NCI-H524 treated with DMSO at 0.1 percent for 48 hours (cell line): ENCODE results near the gene MOSMO.
"Not testable (repeated sequence)": the region's sequence is repeated elsewhere in the genome, so short reads cannot be mapped to it uniquely, and the experiment has no call there.

ENCODE experiments used
- DNase-seq: peaks from one replicate; lab custom pipeline; 2025; lab: John Stamatoyannopoulos, UW

Gene MOSMO

DNA sequence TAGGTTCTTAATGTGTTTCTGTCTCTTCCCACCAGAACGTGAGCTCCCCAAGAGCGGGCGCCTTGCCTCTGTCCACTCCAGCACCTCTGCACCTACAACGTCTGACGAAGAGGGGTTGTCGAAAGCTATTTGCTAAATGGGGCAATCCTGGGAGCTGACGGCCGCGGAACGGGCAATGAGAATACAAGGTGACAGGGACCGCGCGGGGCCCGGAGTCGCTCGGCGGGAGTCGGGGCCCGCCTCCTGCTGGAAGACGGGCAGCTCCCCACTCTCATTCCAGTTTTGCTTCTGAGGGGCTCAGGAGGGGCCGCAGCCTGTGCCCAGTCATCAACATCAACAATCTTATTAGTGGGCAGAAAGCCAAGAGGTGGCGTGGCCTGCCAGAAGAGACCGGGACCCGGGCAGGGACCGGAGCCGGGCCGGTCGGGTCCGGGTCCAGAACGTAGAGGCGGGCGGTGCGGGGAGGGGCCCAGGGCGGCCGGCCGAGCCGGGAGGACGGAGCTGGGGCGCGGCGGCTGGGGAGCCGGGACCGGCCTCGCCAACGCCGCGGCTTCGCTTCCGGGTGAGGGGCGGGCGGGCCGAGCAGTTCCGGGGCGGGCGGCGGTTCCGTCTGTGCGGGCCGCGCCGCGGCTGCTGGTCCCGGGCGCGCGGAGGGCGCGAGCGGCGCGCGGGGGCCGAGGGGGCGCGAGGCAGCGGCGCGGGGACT lies at the start of gene MOSMO:
MOSMO (plus strand) TSS at position 603 of the 706 bp plus-strand sequence. CDS start 191 bp downstream, outside the sequence.
- DNase-seq = no peak

DNA sequence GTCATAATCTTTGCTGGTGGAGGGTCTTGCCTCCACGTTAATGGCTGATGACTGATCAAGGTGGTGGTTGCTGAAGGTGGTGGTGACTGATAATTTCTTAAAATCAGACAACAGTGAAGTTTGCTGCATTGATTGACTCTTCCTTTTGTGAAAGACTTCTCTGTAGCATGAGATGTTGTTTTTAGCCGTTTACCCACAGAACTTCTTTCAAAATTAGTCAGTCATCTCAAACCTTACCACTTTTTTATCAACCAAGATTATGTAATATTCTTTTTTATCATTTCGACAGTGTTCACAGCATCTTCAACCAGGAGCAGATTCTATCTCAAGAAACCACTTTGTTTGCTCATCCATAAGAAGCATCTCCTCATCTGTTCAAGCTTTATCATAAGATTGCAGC lies 48.9 kb upstream of the MOSMO start:
- DNase-seq = no peak

DNA sequence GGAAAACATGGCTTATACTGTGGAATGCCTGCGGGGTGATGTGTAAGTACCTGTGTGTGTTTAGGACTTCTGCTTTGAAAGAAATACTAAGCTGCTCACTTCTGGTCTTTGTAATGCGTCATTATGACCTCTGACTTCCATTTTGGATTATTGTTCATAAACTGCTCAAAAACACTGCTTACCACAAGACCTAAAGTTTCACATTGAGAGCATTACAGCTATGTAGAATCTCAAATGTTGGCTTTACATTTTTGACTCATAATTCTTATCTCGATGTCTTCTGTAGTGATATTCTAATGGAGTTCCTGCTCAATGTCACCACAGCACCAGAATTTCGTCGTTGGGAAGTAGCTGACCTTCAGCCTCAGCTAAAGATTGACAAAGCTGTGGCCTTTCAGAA lies 45.4 kb upstream of the MOSMO start:
- DNase-seq = no peak

DNA sequence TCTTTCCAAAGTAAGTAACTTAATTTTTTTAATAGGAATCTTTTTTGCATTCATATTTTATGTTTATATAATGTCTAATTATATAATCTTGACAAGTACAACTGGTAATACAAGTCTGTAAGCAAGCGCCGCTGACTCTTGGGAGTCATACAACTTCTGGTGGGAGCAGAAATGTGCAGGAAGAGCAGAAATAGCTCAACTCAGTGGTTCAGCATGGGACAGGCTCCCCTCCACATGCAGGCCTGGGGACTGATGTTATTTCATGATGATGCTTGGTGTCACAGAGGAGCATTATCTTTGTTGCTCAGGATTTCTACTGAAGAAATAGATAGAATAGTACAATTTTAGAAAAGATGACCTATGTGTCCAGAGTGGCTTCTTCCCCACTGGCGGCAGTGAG lies 44.0 kb upstream of the MOSMO start:
- DNase-seq = no peak

DNA sequence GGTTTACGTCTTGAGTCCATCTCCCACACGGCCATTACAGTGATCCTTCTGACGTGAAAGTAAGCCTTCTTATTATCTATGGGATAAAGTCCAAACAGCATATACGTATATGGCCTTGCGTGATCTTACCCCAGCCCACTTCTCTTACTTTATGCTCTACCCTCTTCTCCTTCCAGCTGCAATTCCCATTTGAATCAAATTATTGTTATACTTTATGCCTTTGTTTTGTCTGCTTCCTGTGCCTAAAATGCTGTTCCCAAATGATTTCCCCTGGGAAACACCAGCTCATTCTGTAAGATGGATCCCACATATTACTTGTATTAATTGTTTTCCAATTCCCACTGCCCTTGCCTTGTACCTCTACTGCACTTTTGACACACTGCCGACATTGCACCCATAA lies 43.6 kb upstream of the MOSMO start:
- DNase-seq = no peak

DNA sequence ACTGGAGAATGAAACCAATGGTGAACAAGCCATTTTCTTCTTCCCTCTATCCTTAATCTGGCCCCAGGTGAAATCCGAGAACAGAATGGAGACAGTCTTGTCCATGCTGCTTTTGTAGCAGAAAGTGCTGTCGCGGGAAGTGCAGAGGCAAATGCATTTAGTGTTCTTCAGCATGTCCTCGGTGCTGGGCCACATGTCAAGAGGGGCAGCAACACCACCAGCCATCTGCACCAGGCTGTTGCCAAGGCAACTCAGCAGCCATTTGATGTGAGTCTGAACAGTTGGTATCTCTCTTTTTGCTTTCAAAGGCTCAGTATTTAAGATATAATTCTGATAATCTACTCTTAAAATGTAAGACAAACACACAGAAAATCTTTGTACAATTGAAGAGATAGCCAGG lies 36.1 kb upstream of the MOSMO start:
- DNase-seq = no peak

DNA sequence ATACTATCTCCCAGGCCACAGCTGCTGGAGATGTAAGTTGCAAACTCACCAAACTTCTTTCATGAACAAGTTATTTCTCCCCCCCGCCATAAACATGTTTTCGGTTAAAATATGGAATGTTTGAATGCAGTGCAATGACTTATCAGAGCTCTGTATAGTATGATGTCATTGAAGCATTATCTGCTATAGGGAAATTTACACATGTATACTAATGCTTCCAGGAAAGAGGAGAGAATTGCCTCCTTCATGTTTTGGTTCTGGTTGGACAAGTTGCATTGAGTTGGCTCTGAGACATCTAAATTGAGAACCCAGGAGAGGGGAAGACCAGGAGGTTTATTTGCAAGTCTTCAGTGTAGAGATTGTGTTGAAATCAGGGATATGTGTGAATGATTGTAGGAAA lies 34.0 kb upstream of the MOSMO start:
- no peak for DNase-seq

DNA sequence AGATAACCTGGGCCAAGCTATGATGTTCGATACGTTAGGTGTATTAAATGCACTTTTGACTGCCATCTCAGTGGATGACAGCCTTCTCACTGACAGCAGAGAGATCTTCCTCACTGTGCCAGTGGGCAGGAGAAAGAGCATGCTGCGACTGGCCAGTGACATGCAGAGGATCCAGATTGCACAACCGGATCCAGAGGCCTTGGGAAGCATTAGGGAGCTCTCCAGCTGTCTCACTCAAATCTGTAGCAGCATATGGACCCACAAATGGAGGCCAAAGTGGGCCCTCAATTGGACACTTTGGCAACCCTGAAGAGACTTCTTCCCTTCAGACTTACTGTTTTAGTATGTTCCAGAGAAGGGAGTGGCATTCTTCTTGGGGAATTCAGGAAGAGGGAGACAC lies 27.9 kb upstream of the MOSMO start:
- no peak for DNase-seq

DNA sequence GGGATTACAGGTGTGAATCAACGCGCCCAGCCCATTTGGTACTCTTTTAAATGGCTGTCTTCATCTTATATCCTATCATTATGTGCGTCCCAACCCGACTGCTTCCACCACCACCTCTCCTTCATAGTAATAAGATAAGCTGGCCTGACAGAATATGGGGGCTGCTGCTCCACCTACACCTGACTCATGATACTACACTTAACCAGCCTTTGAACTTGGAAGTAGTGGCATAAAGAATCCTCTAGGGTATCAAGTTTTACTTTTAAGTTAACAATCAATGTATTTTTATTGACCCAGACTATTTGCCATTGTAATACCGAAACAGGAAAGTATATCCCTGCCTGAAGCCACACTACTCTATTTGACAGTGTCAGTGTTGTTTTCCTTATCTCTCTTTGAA lies 25.8 kb upstream of the MOSMO start:
- DNase-seq = no peak

DNA sequence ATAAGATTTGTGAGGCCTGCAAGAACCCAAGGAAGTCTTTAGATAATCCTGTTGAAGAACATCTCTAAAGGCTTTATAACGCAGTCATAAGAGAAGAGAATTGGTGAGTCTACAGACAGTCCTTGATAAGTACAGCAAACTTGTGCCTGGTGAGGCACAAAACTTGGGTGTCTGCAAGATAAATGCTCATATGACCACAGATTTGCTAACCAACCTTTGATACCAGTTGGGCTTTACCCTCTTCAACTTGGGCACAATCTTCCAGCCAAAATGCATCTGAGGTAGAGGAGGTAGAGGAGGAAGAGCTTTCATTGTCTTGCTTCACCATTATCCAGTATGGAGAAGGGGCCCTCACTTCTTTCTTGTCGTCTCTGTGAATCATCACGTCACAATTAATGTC lies 23.8 kb upstream of the MOSMO start:
- no peak for DNase-seq

DNA sequence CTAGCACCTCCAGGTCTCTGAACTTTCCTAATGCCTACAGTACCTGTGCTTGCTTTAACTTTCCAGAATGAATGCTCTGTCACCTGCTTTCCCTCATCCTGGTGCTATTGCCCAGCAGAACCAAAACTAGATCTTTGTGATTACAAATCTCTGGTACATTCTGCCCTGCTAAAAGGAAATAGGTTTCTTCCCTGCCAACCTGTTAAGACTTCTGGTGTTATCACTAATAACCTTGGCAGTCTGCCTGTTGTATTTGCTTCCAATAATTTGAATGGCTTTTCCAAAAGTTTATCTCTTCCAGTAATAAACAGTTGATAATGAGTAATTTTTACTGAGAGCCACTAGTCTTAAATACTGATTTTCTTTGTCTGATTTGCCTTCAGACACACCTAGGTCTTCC lies 22.4 kb upstream of the MOSMO start:
- no peak for DNase-seq

DNA sequence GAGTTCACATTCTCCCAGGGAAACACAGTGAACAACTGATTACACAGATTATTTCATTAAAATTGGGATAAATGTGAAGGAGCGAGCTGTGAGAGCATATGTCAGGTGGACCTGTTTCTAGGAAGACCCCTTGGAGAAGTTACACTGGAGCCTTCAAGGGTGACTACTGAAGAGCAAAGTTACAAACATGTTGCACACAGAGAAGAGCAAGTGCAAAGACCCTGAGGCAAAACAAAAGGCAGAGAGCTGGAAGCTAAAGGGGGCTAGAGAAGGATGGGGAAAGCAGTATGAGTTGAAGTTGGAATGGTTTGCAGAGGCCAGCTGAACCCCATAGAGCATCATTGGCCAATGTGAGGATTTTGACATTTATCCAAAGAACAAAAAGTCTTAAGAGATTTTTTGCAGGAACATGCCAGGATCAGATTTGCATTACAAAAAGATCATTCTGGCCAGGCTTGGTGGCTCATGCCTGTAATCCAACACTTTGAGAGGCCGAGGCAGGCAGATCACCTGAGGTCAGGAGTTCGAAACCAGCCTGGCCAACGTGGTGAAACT lies 21.1 kb upstream of the MOSMO start:
- no peak for DNase-seq

DNA sequence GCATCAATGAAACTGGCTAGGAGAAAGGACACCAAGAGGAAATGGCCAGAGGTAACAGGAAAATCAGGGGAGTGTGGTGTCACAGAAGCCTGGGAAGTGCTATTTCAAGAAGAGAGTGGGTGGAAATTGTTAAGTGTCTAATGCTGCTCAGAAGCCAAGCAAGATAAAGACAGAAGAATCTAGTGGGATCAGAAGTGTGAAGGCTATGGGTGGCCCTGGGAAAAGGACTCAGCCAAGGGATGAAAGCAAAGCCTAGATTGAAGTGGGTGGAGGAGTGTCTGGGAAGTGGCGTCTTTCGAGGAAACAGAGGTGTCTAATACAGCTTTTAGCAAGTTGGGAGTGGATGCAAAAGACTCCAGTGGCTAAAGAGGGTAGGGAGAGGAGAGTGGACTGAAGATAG lies 20.4 kb upstream of the MOSMO start:
- DNase-seq = no peak

DNA sequence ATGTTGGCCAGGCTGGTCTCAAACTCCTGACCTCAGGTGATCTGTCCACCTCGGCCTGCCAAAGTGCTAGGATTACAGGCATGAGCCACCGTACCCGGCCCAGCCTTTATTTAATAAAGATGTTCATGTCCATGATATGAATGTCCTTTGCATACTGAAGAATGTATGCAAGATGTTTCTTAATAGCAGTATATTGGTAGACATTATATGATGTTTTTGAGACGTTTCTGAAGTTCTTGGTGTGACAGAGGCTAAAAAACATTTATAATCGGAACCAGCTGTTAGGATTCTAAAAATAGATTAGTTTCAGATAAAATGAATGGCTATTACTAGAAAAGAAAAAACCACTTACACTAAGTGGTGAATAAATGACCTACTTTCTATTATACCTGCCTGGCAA lies 18.8 kb upstream of the MOSMO start:
- no peak for DNase-seq

DNA sequence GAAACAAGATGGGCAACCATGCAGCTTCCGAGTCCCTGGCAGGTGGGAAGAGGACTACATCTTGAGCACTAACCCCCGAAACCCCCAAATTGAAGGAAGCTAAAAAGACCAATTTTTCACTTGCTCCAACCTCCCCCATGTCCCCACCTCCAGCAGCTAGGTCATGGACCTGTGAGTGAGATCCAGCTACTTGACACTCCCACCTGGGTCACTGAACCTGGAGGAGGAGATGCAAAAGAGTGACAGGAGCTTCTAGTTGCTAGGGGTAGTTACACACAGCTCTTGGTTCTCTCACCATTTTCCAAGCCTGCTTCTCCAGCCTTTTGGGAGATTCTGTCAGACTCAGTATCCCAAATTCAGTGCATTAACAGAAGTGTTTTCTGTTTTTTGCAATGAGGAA lies 18.2 kb upstream of the MOSMO start:
- no peak for DNase-seq

DNA sequence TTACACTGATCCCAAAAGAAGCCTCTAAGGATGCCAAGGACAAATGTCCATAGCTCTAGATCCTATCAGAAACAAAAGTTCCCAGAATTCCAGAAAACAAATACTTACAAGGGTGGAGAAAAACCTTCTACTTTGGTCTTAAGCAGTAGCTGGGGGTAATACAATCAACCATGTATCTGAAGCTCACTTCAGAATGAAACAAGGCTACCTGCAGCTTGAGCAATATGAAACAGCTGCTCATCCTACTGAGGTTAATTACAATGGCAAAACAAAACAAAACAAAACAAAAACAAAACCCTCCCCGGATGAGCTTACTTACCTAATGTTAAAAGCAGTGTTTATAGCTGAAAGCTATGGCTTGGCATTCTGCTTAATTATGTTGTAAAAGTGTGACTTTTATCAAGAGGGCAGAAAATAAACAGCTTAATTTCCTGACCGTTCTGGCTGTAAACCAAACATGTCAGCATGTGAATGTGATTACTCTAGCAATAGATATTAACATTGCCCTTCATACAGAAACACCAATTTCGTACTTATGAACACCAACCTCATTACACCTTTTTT lies 17.4 kb upstream of the MOSMO start:
- DNase-seq = no peak

DNA sequence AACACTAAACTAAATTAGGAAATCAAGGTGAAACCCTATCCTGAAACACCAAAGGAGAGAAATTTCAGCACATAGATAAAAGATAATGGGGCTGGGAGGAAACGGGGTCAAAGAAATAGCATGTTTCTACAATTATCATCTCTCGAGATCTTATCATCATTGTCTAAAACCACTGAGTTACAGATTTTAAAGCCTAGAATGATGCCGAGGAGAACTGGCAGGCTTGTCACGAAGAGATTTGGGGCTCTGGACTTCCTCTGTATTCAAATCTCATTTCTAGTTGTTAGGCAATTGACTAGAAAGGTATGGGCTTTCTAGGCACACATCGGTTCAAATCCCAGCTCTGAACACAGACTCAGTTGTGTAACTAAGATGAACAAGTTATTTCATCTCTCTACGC lies 16.3 kb upstream of the MOSMO start:
- no peak for DNase-seq

DNA sequence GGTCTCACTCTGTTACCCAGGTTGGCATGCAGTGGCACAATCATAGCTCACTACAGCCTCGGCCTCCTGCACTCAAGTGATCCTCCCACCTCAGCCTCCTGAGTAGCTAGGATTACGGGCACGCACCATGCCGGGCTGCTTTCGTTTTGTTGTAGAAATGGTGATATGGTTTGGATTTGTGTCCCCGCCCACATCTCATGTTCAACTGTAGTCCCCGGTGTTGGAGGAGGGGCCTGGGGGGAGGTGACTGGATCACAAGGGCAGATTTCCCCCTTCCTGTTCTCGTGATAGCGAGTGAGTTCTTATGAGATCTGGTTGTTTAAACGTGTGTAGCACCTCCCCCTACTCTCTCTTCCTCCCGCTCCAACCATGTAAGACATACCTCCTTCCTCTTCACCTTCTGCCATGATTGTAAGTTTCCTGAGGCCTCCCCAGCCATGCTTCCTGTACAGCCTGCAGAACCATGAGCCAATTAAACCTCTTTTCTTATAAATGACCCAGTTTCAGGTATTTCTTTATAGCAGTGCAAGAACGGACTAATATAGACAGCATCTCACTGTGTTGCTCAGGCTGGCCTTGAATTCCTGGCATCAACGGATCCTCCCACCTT lies 12.9 kb upstream of the MOSMO start:
- DNase-seq = no peak

DNA sequence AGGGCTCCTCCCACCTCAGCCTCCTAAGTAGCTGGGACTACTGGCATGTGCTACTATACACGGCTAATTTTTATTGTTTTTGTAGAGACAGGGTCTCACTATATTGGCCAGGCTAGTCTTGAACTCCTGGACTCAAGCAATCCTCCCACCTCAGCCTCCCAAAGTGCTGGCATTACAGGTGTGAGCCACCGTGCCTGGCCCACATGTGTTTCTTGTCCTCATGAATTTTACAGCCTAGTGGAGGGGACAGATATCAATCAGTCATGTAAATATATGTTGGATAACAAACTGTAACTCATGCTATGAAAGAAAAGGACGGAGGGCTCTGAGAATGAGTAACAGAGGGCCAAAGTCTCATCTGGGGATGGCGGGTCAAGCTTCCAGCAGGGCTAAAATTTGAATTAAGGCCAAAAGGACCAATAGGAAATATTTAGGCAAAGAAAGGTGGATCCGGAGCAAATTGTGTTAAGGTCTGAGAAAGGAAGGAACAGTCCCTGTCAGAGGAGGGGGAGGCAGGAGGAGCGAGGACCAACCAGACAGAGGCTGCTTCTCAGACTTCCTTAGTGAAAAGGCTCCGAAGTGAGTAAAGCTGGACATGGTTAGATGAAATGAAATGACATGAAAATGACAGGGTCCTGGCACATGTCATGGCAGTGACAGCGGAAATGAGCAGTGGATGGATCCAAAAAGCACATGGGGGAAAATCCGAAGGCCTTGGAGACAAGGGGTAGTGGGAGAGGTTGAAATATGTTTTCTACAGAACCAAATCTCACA lies 10.8 kb upstream of the MOSMO start:
- no peak for DNase-seq

DNA sequence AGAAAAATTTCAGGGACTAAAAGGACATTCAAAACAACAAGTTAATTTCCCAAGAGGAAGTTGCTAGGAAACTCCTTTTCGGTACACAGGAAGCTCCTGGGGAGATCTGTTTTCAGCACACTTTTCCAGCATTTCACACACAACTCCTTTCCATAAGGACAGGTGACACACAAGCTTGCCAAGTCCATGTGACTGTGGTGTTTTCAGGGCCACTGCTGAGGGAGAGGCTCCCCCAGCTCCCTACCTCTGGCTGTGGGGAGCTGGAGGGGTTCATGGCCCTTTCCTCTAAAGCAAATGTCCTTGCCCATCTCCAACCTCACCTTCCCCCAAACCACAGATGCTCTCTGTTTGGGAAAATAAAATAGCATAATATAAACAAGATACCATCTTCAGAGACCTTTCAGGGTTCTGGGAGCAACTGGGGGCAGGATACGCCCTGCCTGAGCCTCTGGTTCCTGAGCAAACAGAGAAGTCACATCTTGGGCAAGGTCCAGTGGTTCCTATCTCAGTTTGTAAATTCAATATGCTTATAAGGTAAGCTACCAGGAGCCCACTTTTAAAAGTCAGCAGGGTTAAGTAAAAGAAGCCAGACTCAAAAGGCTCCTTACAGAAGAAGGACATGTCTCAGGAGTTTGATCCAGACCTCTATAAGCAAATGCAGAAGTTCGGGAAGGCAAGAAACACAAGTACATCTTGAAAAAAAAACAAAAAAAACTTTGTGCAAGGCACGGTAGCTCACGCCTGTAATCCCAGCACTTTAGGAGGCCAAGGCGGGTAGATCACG lies 10.0 kb upstream of the MOSMO start:
- DNase-seq = no peak

DNA sequence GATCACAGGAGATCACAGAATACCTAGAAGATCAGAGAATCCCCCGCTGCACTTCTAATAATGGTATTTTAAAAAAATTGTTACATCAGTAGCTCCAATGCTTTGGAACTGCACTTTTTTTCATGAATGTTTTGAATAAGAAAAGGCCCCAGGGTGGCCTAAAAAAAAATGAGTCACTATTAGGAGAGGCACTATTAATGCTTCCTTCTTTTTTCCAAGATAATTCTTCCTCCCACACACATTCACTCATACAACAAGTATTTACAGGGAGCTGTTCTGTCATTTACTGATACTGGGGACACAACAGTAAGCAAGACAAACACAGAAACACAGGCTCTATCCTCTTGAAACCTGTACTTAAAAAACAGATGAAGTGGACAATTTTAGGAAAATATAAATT lies 6.3 kb upstream of the MOSMO start:
- no peak for DNase-seq

DNA sequence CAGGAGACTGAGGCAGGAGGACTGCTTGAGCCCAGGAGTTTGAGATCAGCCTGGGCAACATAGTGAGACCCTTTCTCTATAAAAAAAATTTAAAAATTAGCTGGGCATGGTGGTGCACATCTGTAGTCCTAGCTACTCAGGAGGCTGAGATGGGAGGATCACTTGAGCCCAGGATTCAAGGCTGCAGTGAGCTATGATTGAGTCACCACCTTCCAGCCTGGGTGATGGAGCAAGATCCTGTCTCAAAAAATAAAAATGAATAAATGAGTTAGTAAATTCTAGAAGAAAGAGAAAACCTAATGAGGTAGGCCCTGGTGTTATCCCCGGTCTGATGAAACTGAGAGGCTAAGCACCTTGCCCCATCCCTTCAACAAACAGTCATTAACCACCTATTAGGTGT lies 5.9 kb upstream of the MOSMO start:
- not testable (repeated sequence) for DNase-seq
